HG03025 (cell line): Measurements from ENCODE around the gene MOB3A.

ENCODE experiments used
- ATAC-seq: cut with Tn5 transposase; IDR thresholded peaks from one replicate; pipeline ENCODE4 v1.9.1; 2021; ENCODE audit warnings: mild to moderate bottlenecking, moderate library complexity; ENCODE audit not compliant: unreplicated experiment, low FRiP score

MOB3A gene

GRCh38 chr19:2126879-2127518, 30.9 kb upstream of the MOB3A start:
- no peak for ATAC-seq

- no peak for ATAC-seq
Observed at GRCh38 chr19:2123682-2124387, 27.7 kb upstream of the MOB3A start.

- no peak for ATAC-seq
Observed at GRCh38 chr19:2122982-2123381, 26.9 kb upstream of the MOB3A start.

- no peak for ATAC-seq
Observed at GRCh38 chr19:2122251-2122650, 26.1 kb upstream of the MOB3A start.

- no peak for ATAC-seq
Observed at GRCh38 chr19:2121416-2122051, 25.4 kb upstream of the MOB3A start.

- no peak for ATAC-seq
Observed at GRCh38 chr19:2120821-2121220, 24.7 kb upstream of the MOB3A start.

- ATAC-seq = no peak
Observed at GRCh38 chr19:2119921-2120785, 24.0 kb upstream of the MOB3A start.

GRCh38 chr19:2118438-2118837, 22.3 kb upstream of the MOB3A start:
- ATAC-seq = no peak

GRCh38 chr19:2117215-2117960, 21.3 kb upstream of the MOB3A start:
- ATAC-seq = no peak

- no peak for ATAC-seq
Observed at GRCh38 chr19:2116507-2116906, 20.4 kb upstream of the MOB3A start.

- ATAC-seq = no peak
Observed at GRCh38 chr19:2115911-2116426, 19.8 kb upstream of the MOB3A start.

GRCh38 chr19:2115324-2115723, 19.2 kb upstream of the MOB3A start:
- no peak for ATAC-seq

GRCh38 chr19:2114821-2115220, 18.7 kb upstream of the MOB3A start:
- ATAC-seq = no peak

- ATAC-seq = no peak
Observed at GRCh38 chr19:2114218-2114617, 18.1 kb upstream of the MOB3A start.

GRCh38 chr19:2113439-2114211, 17.5 kb upstream of the MOB3A start:
- ATAC-seq = no peak

- no peak for ATAC-seq
Observed at GRCh38 chr19:2112516-2113320, 16.6 kb upstream of the MOB3A start.

- no peak for ATAC-seq
Observed at GRCh38 chr19:2111886-2112285, 15.8 kb upstream of the MOB3A start.

- no peak for ATAC-seq
Observed at GRCh38 chr19:2111425-2111824, 15.3 kb upstream of the MOB3A start.
